Duodenal mucosa (tissue), 2 donors: ENCODE data around the gene ZNF385B.

ENCODE experiments used
- H3K27ac ChIP-seq: one replicate; pipeline ENCODE4 v1.7.0; 2013; ENCODE audit warnings: low read depth, low read length
- H3K27me3 ChIP-seq, 2 donors: one replicate each; pipeline ENCODE4 v1.7.0; 2013; ENCODE audit warnings: low read length in 2 of 2, control low read depth in 1 of 2; ENCODE audit not compliant: insufficient read depth in 2 of 2, control insufficient read depth in 1 of 2
- H3K36me3 ChIP-seq, 2 donors: one replicate each; pipeline ENCODE4 v1.7.0; 2013; ENCODE audit warnings: low read length in 2 of 2, control low read depth in 1 of 2; ENCODE audit not compliant: insufficient read depth in 2 of 2, control insufficient read depth in 1 of 2
- H3K4me1 ChIP-seq, 2 donors: one replicate each; pipeline ENCODE4 v1.7.0; 2013; ENCODE audit warnings: low read length in 2 of 2, control low read depth in 1 of 2; ENCODE audit not compliant: insufficient read depth in 2 of 2, control insufficient read depth in 1 of 2
- H3K4me3 ChIP-seq, 2 donors: one replicate each; pipeline ENCODE4 v1.7.0; 2013; ENCODE audit warnings: low read length in 2 of 2, low read depth in 1 of 2
- H3K9ac ChIP-seq, 2 donors: one replicate each; pipeline ENCODE4 v1.7.0; 2013; ENCODE audit warnings: low read length in 2 of 2, low read depth in 1 of 2
- H3K9me3 ChIP-seq, 2 donors: one replicate each; pipeline ENCODE4 v1.7.0; 2013; ENCODE audit warnings: low read length in 2 of 2, control low read depth in 1 of 2; ENCODE audit not compliant: control insufficient read depth in 1 of 2

Gene ZNF385B

DNA sequence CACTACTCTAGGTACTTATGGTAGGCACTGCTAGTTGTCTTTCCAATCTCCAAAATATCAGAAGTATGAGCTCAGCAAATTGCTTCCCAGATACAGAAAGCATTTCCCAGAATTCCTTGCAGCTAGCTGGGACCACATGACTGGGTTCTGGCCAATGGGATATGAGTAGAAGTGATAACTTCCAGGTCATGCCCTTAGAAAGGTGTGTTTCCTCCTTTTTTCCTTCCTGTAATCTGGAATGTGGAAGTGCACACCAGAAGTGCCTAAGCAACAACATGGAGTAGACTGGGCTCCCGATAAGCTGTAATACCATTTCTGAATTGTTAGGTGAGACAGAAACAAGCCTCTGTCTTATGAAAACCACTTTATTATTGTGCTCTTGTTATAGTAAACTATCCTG lies 279.8 kb downstream of the ZNF385B start:
- Histone ChIP-seq H3K4me3 (no peak overlapping the region), H3K9me3 (peaks cover 0 to 2% of the 10 kb centered on the region in 2 donors), H3K27me3 (no peaks in the 10 kb centered on the region), H3K9ac (no peak overlapping the region), H3K36me3 (no peaks in the 10 kb centered on the region), H3K4me1 (peaks cover 0 to 12% of the 10 kb centered on the region in 2 donors), H3K27ac (no peak overlapping the region)

DNA sequence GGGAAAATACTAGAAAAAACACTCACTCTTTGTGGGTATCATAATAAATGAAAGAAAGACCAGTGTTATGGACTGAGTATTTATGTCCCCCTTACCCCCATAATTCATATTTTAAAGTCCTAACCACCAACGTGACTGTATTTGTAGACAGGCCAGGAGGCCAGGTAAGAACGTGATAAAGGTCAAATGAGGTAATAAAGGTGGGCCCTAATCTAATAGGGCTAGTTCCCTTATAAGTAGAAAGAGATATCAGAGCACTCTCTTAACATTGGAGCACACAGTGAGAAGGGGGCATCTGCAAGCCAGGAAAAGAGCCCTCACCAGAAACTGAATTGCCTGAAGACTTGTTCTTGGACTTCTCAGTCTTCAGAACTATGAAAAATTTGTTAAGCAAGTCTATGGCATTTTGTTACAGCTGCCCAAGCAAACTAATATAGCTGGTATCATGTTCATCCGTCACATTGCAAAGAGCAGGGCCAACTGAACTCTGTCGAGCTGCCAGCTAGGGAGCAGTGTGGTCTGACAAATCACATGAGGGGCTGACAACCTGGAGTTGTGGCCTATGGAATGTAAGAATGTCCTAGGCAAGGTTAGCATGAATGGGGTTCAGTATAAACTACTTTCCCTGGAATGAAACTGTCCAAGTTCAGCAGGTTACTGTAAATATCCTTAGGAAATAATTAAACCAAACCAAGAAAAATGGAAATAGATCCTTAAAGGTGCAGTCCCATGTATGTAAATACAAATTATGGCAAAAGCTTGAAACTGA lies 280.9 kb downstream of the ZNF385B start:
- Histone ChIP-seq H3K27me3 (no peaks in the 10 kb centered on the region), H3K9ac (no peak overlapping the region), H3K9me3 (peaks cover 0 to 2% of the 10 kb centered on the region in 2 donors), H3K4me1 (peaks cover 0 to 12% of the 10 kb centered on the region in 2 donors), H3K4me3 (no peak overlapping the region), H3K36me3 (no peaks in the 10 kb centered on the region), H3K27ac (no peak overlapping the region)

DNA sequence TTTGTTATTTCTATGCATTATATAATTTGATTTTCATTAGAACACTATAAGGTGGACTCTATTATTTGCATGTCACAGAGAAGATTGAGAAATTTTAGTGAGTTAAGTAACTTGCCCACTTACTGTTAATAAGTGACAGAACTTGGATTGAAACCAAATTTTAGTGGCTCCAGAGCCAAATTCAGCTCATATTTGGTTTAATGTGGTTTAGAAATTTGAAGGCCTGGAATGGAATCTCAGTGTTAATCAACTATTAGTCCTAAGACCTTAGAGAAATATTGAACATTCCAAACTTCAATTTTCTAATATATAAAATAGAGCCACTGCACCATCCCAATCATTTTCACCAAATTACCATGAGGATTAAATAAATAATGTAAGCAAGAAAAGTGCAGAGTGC lies 281.6 kb downstream of the ZNF385B start:
- no peaks in the 10 kb centered on the region for H3K36me3 ChIP-seq
- H3K27ac ChIP-seq: no peak overlapping the region

DNA sequence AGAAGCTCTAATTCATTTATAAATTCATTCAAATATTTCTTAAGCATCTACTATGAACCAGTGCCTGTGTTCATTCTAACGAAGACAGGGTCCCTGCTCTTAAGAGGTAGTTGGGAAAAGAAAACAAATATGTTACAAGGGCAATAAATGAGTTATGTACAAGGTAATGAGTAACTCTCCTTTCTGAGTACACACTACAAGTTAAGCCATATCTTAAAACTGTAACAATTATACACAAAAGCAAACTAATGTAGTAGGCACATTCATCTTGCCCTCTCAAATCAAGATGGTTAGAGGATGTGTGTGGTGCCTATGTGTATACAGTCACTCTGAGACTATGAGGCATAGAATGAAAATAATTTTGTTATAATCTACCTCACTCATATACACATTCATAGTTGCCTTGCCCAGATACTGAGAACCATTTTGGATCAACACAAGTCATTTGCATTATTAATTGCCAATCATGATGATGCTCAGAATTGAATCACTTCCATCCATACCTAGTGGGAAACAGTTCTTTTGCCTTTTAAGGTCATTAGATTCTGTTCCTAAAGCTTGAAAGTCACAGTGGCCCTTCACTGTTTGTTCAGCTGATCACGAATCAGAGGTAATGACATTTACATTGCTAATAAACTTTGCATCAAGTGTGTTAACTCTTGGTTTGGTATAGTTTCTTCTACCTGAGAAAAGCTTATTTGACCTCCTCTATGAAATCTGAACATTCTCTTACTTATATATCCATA lies 283.1 kb downstream of the ZNF385B start:
- peaks cover 0 to 2% of the 10 kb centered on the region in 2 donors for H3K9me3 ChIP-seq
- H3K27me3 ChIP-seq: no peaks in the 10 kb centered on the region
- no peak overlapping the region for H3K27ac ChIP-seq
- H3K9ac ChIP-seq: no peak overlapping the region
- H3K36me3 ChIP-seq: no peaks in the 10 kb centered on the region
- H3K4me3 ChIP-seq: no peak overlapping the region
- peaks cover 0 to 20% of the 10 kb centered on the region in 2 donors for H3K4me1 ChIP-seq

More for the DNA sequence above, 281.6 kb downstream of the ZNF385B start:
- no peaks in the 10 kb centered on the region for H3K27me3 ChIP-seq
- H3K9ac ChIP-seq: no peak overlapping the region
- no peak overlapping the region for H3K4me3 ChIP-seq
- peaks cover 0 to 2% of the 10 kb centered on the region in 2 donors for H3K9me3 ChIP-seq
- H3K4me1 ChIP-seq: peaks cover 0 to 12% of the 10 kb centered on the region in 2 donors

DNA sequence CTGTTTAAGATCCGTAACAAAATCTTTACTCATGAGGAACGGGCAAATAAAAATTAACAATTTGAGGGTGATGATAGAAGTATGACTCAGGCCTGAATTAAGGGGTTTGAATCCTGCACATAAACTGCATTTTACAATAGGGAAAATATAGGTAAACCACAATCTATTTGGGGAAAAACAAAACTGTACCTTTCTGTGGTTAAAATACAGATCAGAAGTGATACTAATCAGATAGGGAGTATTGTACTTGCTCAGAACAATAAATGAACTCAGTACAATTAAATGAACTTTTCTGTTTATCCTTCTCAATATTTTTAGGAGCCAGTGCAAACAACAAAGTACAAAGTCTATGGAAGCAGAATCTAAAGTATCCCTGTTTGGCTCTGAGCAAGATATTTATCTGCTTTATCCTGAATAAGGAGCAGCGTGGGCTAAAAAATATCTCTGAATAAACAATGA lies 287.3 kb downstream of the ZNF385B start:
- no peak overlapping the region for H3K9ac ChIP-seq
- no peaks in the 10 kb centered on the region for H3K9me3 ChIP-seq
- H3K27ac ChIP-seq: no peak overlapping the region
- H3K36me3 ChIP-seq: no peaks in the 10 kb centered on the region
- no peak overlapping the region for H3K4me3 ChIP-seq
- H3K4me1 ChIP-seq: peaks cover 0 to 8% of the 10 kb centered on the region in 2 donors
- H3K27me3 ChIP-seq: no peaks in the 10 kb centered on the region

DNA sequence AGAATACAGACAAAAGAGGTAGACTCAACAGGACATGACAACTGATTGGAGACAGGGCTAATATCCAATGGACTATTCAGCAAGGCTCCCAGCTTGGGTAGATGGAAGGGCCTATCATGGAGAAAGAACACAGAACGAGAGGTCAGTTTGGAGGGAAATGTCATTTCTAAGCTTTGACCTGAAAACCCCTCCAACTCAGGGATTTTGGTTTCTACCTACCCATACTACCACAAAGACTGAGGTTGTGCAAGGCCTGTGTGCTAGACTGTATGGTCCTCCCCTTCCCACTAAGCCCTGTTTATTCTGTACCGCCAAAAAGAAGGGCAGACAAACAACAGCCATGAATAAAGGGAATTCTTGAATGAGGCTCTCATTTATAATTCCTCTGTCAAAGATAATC lies 288.9 kb downstream of the ZNF385B start:
- no peaks in the 10 kb centered on the region for H3K36me3 ChIP-seq

DNA sequence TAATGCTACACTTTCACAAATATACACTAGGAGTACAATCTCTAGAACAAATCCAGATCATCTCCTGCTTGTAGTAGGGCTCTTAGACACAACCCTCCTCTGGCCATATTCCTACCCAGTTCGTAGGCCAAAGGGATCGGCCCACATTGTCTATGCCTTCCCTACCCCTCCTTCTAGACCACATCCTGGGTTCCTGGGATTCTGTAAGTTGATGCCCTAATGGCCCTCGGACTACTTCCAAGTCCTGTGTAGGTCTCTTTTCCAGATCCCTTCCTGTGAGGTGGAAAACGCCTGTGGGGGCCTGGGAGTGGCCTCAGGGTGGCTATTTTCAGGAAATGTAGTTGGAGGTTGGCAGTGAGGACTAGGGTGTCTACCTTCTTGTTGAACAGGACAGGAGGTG lies 289.7 kb downstream of the ZNF385B start:
- Histone ChIP-seq H3K4me1 (peaks cover 0 to 8% of the 10 kb centered on the region in 2 donors), H3K27me3 (no peaks in the 10 kb centered on the region), H3K4me3 (no peak overlapping the region), H3K36me3 (no peaks in the 10 kb centered on the region), H3K9ac (no peak overlapping the region), H3K27ac (no peak overlapping the region), H3K9me3 (no peaks in the 10 kb centered on the region)

More for the DNA sequence above, 288.9 kb downstream of the ZNF385B start:
- no peak overlapping the region for H3K9ac ChIP-seq
- no peak overlapping the region for H3K4me3 ChIP-seq
- no peak overlapping the region for H3K27ac ChIP-seq
- H3K9me3 ChIP-seq: no peaks in the 10 kb centered on the region
- H3K4me1 ChIP-seq: peaks cover 0 to 8% of the 10 kb centered on the region in 2 donors
- no peaks in the 10 kb centered on the region for H3K27me3 ChIP-seq

DNA sequence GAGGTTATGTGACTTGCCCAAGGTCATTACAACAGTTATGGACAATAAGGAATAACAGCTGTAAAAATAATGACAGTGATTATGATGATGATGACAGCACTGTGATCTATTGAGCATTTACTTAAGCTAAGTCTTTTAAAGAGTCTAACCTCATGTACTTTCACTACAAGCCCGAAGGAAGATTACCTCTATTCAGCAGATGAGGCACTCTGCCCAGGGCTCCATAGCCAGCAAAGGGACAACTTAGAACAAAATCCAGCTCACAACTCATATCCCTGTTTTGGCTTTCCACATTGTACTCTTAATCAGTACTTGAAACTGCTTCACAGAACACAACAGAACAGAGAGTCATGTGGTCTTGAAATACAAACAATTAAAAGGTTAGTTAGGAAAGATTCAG lies 290.2 kb downstream of the ZNF385B start:
- no peaks in the 10 kb centered on the region for H3K27me3 ChIP-seq
- no peaks in the 10 kb centered on the region for H3K36me3 ChIP-seq
- no peak overlapping the region for H3K9ac ChIP-seq
- no peaks in the 10 kb centered on the region for H3K9me3 ChIP-seq
- H3K27ac ChIP-seq: no peak overlapping the region
- no peak overlapping the region for H3K4me3 ChIP-seq
- peaks cover 0 to 8% of the 10 kb centered on the region in 2 donors for H3K4me1 ChIP-seq

DNA sequence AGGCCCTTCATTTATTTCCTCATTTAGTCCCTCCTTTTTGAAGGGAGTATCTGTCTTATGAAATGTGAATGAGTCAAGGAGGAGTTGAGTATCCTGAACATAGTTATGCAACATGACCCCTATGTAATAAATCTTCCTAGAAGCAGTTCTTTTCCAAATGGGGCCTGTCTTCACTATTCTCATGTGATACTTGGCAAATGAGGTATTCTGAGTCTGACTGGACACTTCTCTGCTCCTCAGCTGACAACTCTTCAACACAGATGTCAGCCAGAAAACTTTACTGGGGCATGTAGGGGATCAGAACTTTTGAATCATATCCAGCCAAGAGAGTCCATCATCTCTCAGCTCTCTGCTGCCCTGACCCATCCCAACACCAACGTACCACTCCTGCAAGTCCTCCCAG lies 291.6 kb downstream of the ZNF385B start:
- Histone ChIP-seq H3K9ac (no peak overlapping the region), H3K27ac (no peak overlapping the region), H3K4me3 (no peak overlapping the region), H3K4me1 (peaks cover 0 to 8% of the 10 kb centered on the region in 2 donors), H3K36me3 (no peaks in the 10 kb centered on the region), H3K27me3 (no peaks in the 10 kb centered on the region), H3K9me3 (no peaks in the 10 kb centered on the region)

DNA sequence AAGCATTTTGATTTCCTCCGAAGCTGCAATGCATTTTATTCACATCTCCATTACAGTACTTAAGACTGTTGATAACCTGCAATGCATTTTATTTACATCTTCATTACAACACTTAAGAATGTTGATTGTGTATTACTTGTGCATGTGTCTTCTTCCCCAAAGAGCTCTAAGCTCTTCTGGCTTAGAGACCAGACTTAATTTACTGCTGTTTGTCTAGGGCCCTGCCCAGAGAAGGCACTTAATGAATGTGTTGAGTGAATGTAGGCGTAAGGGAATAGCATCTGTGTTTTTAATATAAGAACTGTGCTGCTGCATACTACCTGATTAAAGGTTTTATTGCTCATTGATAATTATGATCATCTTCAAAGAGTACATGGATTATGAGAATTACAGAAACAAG lies 295.6 kb downstream of the ZNF385B start:
- no peaks in the 10 kb centered on the region for H3K9me3 ChIP-seq

More for the DNA sequence above, 295.6 kb downstream of the ZNF385B start:
- Histone ChIP-seq H3K4me1 (no peaks in the 10 kb centered on the region), H3K36me3 (no peaks in the 10 kb centered on the region), H3K27ac (no peak overlapping the region), H3K27me3 (no peaks in the 10 kb centered on the region), H3K9ac (no peak overlapping the region), H3K4me3 (no peak overlapping the region)
